GM12878 (cell line): ENCODE results near the gene CDK5RAP3. TPM values are rescaled to one million over a fixed set of nuclear protein-coding genes. Genes with fewer than 3 reads are reported as not detected.

ENCODE experiments used
- ATAC-seq: fragments of 200-7000 bp; cut with Tn5 transposase; 3 replicates; pipeline ENCODE4 v1.9.1; 2020; ENCODE audit warnings: mild to moderate bottlenecking, moderate library complexity
- BruUV-seq: library from RNA; stranded (reverse); fragments of 400-500 nt; replicated peaks from 2 replicates; lab custom pipeline; 2021; lab: Mats Ljungman, UMichigan
- CTCF ChIA-PET: fragments of 300-600 bp; sonication (Branson Sonifier 250); formaldehyde crosslinking; extraction: SDS; loops from one replicate; lab custom pipeline; 2021; ENCODE audit warnings: inconsistent platforms; lab: Yijun Ruan, JAX
- POLR2A ChIA-PET: fragments of 350-600 bp; formaldehyde crosslinking; extraction: SDS; loops from one replicate; lab custom pipeline; 2021; ENCODE audit warnings: inconsistent platforms; lab: Charles Lee
- RAD21 ChIA-PET: fragments of 300-600 bp; sonication (Branson Sonifier 250); formaldehyde crosslinking; loops from one replicate; lab custom pipeline; 2023; ENCODE audit warnings: antibody characterized with exemption; ENCODE audit not compliant: unreplicated experiment; lab: Charles Lee
- SMC1A ChIA-PET: fragments of 300-600 bp; sonication (Branson Sonifier 250); formaldehyde crosslinking; loops from one replicate; lab custom pipeline; 2023; ENCODE audit not compliant: unreplicated experiment, uncharacterized antibody; lab: Charles Lee
- DNase-seq: peaks from one replicate; pipeline ENCODE4 v3.0.0-alpha.2; 2011; ENCODE audit warnings: low read depth, low spot score
- FAIRE-seq: peaks from 3 replicates; lab custom pipeline; 2011; peaks lifted over from hg19 to GRCh38; lab: Jason Lieb, UNC
- H2AFZ ChIP-seq: 2 replicates; pipeline ENCODE4 v1.6.0; 2011; ENCODE audit warnings: low read depth, low read length, control low read depth; ENCODE audit not compliant: control insufficient read depth
- H3K27ac ChIP-seq: 2 replicates; pipeline ENCODE4 v1.5.1; 2011; ENCODE audit warnings: control low read depth; ENCODE audit not compliant: control insufficient read depth, insufficient read depth
- H3K27me3 ChIP-seq, 2 experiments: replicated peaks in 1 of 2; 2 replicates each; pipeline versions ENCODE4 v1.6.0 to v1.6.1; 2011; ENCODE audit warnings: low read length in 1 of 2; ENCODE audit not compliant: control insufficient read depth in 2 of 2, insufficient read depth in 2 of 2
- H3K36me3 ChIP-seq, 2 experiments: 2 replicates each; pipeline ENCODE4 v1.5.1; 2011; ENCODE audit warnings: low read length in 1 of 2; ENCODE audit not compliant: control insufficient read depth in 2 of 2, insufficient read depth in 2 of 2
- H3K4me1 ChIP-seq: 2 replicates; pipeline ENCODE4 v1.6.1; 2011; ENCODE audit warnings: mild to moderate bottlenecking, low read length, moderate library complexity, mixed read lengths; ENCODE audit not compliant: control insufficient read depth, insufficient read depth
- H3K4me2 ChIP-seq: 2 replicates; pipeline ENCODE4 v1.6.0; 2011; ENCODE audit warnings: control low read depth; ENCODE audit not compliant: control insufficient read depth, insufficient read depth
- H3K4me3 ChIP-seq: fragments of 200-600 bp; sonication (generic); 2 replicates; pipeline ENCODE4 v1.5.1; 2016
- H3K79me2 ChIP-seq: 2 replicates; pipeline ENCODE4 v1.6.0; 2011; ENCODE audit warnings: low read length; ENCODE audit not compliant: control insufficient read depth, insufficient read depth
- H3K9ac ChIP-seq: 2 replicates; pipeline ENCODE4 v1.8.0; 2011; ENCODE audit warnings: low read length, control low read depth, mixed read lengths; ENCODE audit not compliant: control insufficient read depth, insufficient read depth
- H3K9me3 ChIP-seq: replicated peaks from 3 replicates; pipeline ENCODE4 v1.5.1; 2011; ENCODE audit warnings: mild to moderate bottlenecking, low read length; ENCODE audit not compliant: control insufficient read depth, insufficient read depth
- H4K20me1 ChIP-seq: 2 replicates; pipeline ENCODE4 v1.6.0; 2011; ENCODE audit not compliant: control insufficient read depth, insufficient read depth
- CBX5 ChIP-seq: sonication (generic); IDR thresholded peaks from 2 replicates; pipeline ENCODE4 v1.6.1; 2016; ENCODE audit warnings: low read depth, moderate library complexity, mild to moderate bottlenecking, inconsistent platforms
- CUX1 ChIP-seq: IDR thresholded peaks from 2 replicates; pipeline ENCODE4 v1.6.1; 2012; ENCODE audit warnings: improper control_type of control experiment, low read depth, low read length; ENCODE audit not compliant: insufficient replicate concordance
- DPF2 ChIP-seq: fragments of 450-650 bp; IDR thresholded peaks from 2 replicates; pipeline ENCODE4 v1.6.1; 2017; ENCODE audit warnings: mild to moderate bottlenecking
- MEF2A ChIP-seq: IDR thresholded peaks from 2 replicates; pipeline ENCODE4 v1.6.1; 2011; ENCODE audit warnings: low read depth, mild to moderate bottlenecking, low read length, moderate library complexity; ENCODE audit not compliant: insufficient read depth
- NBN ChIP-seq: fragments of 450-650 bp; IDR thresholded peaks from 2 replicates; pipeline ENCODE4 v1.6.1; 2016
- RAD21 ChIP-seq: IDR thresholded peaks from 2 replicates; pipeline ENCODE4 v1.6.1; 2011; ENCODE audit warnings: mild to moderate bottlenecking, low read depth, low read length, moderate library complexity; ENCODE audit not compliant: insufficient read depth
- SUPT20H ChIP-seq: IDR thresholded peaks from 2 replicates; pipeline ENCODE4 v1.6.1; 2011; ENCODE audit warnings: low read depth, mild to moderate bottlenecking, low read length, moderate library complexity, borderline replicate concordance; ENCODE audit not compliant: control insufficient read depth
- TBL1XR1 ChIP-seq: IDR thresholded peaks from 2 replicates; pipeline ENCODE4 v1.6.1; 2012; ENCODE audit warnings: low read depth, low read length, improper control_type of control experiment
- TCF7 ChIP-seq: IDR thresholded peaks from 2 replicates; pipeline ENCODE4 v1.6.1; 2014; ENCODE audit warnings: antibody characterized with exemption, borderline replicate concordance
- USF2 ChIP-seq: IDR thresholded peaks from 2 replicates; pipeline ENCODE4 v1.6.1; 2011; ENCODE audit warnings: low read depth, low read length, improper control_type of control experiment, borderline replicate concordance
- WGBS: methylation state at CpG from one replicate; pipeline ENCODE4 v1.1.6; 2016; ENCODE audit warnings: low lambda C conversion rate; ENCODE audit not compliant: insufficient replicate concordance, insufficient coverage; ENCODE audit errors: missing lambda C conversion rate; 5-methylcytosine and 5-hydroxymethylcytosine counted together
- in situ Hi-C: fragments of 300-500 bp; cut with MboI; formaldehyde crosslinking; loops from 9 replicates; pipeline ENCODE4 v1.14.3; 2018; ENCODE audit warnings: mixed read lengths
- intact Hi-C: fragments of 100-400 bp; cut with micrococcal nuclease; formaldehyde crosslinking; loops from one replicate; pipeline ENCODE4 v1.14.2; 2022; ENCODE audit not compliant: unreplicated experiment
- polyA plus RNA-seq, 11 experiments: library from polyadenylated mRNA; depleted of rRNA in 4 of 11; unstranded in 6 of 11; stranded (reverse) in 5 of 11; fragments of >200 nt; fragmentation: Nextera tagmentation in 4 of 11; fragmentation: Illumina TruSeq in 1 of 11; extraction: Ambion mirVana in 4 of 11; extraction: Trizol in 1 of 11; gene quantifications; 1 replicate in 1 of 11; 2 replicates in 10 of 11; pipeline versions ENCODE4 v1.2.1 to v1.2.3, GENCODE V29; 2011 to 2016; ENCODE audit warnings: inconsistent platforms in 2 of 11, missing spikeins in 2 of 11, low read depth in 1 of 11
- total RNA-seq, 4 experiments: library from RNA; depleted of rRNA in 3 of 4; stranded (reverse); fragments of >200 nt in 3 of 4; fragmentation: Illumina TruSeq in 1 of 4; extraction: Trizol in 1 of 4; gene quantifications; 2 replicates each; pipeline versions ENCODE4 v1.2.1 to v1.2.3, GENCODE V29; 2013 to 2021
- TF ChIP-seq, protein P1 (sequence below): IDR thresholded peaks from 2 replicates; pipeline ENCODE4 v1.6.1; 2012; ENCODE audit warnings: low read depth, low read length, improper control_type of control experiment
- TF ChIP-seq, protein P2 (sequence below): fragments of 450-650 bp; IDR thresholded peaks from 2 replicates; pipeline ENCODE4 v1.6.1; 2017; ENCODE audit warnings: borderline replicate concordance
- TF ChIP-seq, protein P3 (sequence below): fragments of 450-650 bp; IDR thresholded peaks from 2 replicates; pipeline ENCODE4 v1.6.1; 2018; ENCODE audit warnings: borderline replicate concordance, mild to moderate bottlenecking; ENCODE audit not compliant: partially characterized antibody

Gene CDK5RAP3
- total and polyA plus RNA-seq, 10 of the 15 experiments (the other 5 are each of a cell fraction or from before 2014, with no cell fraction given): 69.4 to 237 (median 160) TPM

DNA sequence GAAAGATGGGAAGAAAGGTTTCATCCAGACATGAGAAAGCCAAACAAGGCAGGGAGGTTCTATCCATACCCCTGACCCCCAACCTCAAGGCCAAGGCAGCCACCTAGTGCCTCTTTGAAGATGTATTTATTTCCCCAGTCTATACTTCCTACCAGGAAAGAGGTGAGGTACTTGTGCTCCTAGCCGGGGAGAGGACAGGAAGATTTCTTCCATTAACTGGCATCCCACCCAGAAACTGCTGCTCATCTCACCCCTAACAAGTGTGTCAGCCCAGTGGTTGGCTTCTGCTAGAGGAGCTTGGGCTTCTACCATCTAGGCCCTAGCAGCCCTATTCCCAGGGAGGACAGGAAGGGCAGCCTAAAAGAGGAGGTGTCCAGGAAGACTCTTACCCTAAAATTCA lies 57.8 kb downstream of the CDK5RAP3 start:
- ChIA-PET POLR2A (interaction anchor here (0.5 to 1.1 kb wide), 2 partner anchors 9 to 79 kb away, joined by 3 read pairs; no protein-coding TSS in a partner anchor), CTCF (interaction anchor here (0.8 to 7.9 kb wide), 6 partner anchors 18 to 102 kb away, joined by 4 to 176 read pairs (median 64); partner anchors contain the start of gene NFE2L1), RAD21 (interaction anchor here (5.1 kb wide), 1 partner anchor 48 kb away, joined by 117 read pairs; no protein-coding TSS in a partner anchor), SMC1A (interaction anchor here (1.1 to 7.4 kb wide), 4 partner anchors 20 to 51 kb away, joined by 3 to 100 read pairs (median 21); partner anchors contain the start of gene NFE2L1)
- WGBS: 63% methylated on average over 1 of the region's 1 CpG
- BruUV-seq: no TSS peak
- Histone ChIP-seq H3K27ac (no peak overlapping the region), H3K9me3 (no peaks in the 10 kb centered on the region), H3K36me3 (no peaks in the 10 kb centered on the region), H4K20me1 (peaks cover 5% of the 10 kb centered on the region; the same call in 1 of the 2 replicates), H3K27me3 (peaks cover 0 to 2% of the 10 kb centered on the region in 2 experiments; a peak in 2 of 4 replicates), H3K4me1 (peaks cover 24% of the 10 kb centered on the region), H3K79me2 (no peaks in the 10 kb centered on the region), H2AFZ (no peak overlapping the region), H3K9ac (no peak overlapping the region), H3K4me3 (no peak overlapping the region), H3K4me2 (no peak overlapping the region)
- DNase-seq: no peak
- FAIRE-seq: no peak
- in situ Hi-C loops (loop anchor here (5.0 kb wide), 2 partner anchors 39 to 109 kb away; no protein-coding TSS in a partner anchor), intact Hi-C loops (loop anchor here (5.0 kb wide), 1 partner anchor 309 kb away; no protein-coding TSS in a partner anchor)
- no peak for ATAC-seq
- TF ChIP-seq MEF2A (no peak), CBX5 (no peak), SUPT20H (no peak), TCF7 (no peak), RAD21 (no peak), CUX1 (no peak), DPF2 (no peak), TBL1XR1 (no peak), NBN (no peak), USF2 (no peak)
- TF ChIP-seq, protein P1, sequence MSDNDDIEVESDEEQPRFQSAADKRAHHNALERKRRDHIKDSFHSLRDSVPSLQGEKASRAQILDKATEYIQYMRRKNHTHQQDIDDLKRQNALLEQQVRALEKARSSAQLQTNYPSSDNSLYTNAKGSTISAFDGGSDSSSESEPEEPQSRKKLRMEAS: no peak
- TF ChIP-seq, protein P2, sequence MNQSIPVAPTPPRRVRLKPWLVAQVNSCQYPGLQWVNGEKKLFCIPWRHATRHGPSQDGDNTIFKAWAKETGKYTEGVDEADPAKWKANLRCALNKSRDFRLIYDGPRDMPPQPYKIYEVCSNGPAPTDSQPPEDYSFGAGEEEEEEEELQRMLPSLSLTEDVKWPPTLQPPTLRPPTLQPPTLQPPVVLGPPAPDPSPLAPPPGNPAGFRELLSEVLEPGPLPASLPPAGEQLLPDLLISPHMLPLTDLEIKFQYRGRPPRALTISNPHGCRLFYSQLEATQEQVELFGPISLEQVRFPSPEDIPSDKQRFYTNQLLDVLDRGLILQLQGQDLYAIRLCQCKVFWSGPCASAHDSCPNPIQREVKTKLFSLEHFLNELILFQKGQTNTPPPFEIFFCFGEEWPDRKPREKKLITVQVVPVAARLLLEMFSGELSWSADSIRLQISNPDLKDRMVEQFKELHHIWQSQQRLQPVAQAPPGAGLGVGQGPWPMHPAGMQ: no peak
- TF ChIP-seq, protein P3, sequence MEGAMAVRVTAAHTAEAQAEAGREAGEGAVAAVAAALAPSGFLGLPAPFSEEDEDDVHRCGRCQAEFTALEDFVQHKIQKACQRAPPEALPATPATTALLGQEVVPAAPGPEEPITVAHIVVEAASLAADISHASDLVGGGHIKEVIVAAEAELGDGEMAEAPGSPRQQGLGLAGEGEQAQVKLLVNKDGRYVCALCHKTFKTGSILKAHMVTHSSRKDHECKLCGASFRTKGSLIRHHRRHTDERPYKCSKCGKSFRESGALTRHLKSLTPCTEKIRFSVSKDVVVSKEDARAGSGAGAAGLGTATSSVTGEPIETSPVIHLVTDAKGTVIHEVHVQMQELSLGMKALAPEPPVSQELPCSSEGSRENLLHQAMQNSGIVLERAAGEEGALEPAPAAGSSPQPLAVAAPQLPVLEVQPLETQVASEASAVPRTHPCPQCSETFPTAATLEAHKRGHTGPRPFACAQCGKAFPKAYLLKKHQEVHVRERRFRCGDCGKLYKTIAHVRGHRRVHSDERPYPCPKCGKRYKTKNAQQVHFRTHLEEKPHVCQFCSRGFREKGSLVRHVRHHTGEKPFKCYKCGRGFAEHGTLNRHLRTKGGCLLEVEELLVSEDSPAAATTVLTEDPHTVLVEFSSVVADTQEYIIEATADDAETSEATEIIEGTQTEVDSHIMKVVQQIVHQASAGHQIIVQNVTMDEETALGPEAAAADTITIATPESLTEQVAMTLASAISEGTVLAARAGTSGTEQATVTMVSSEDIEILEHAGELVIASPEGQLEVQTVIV: no peak
